Neural crest cell (in vitro differentiated cells): ENCODE data around the gene FAM227B. TPM values are rescaled to one million over a fixed set of nuclear protein-coding genes. Genes with fewer than 3 reads are reported as not detected.

Experiments
- DNase-seq: peaks from one replicate; pipeline ENCODE4 v3.0.0; 2021; ENCODE audit warnings: low read depth, mixed read lengths, low spot score
- H3K27ac Mint-ChIP-seq: one replicate; pipeline ENCODE4 v1.8.0; 2021; ENCODE audit warnings: mild to moderate bottlenecking, mixed read lengths; ENCODE audit not compliant: unreplicated experiment
- H3K27me3 Mint-ChIP-seq: 2 replicates; pipeline ENCODE4 v1.8.0; 2021; ENCODE audit warnings: low read depth, mild to moderate bottlenecking, mixed read lengths
- H3K36me3 Mint-ChIP-seq: 2 replicates; pipeline ENCODE4 v1.8.0; 2021; ENCODE audit warnings: low read depth, mild to moderate bottlenecking, mixed read lengths
- H3K4me1 Mint-ChIP-seq: 2 replicates; pipeline ENCODE4 v1.8.0; 2021; ENCODE audit warnings: mixed read lengths
- H3K4me3 Mint-ChIP-seq: one replicate; pipeline ENCODE4 v1.8.0; 2021; ENCODE audit warnings: mild to moderate bottlenecking, mixed read lengths
- H3K9me3 Mint-ChIP-seq: 2 replicates; pipeline ENCODE4 v1.8.0; 2021; ENCODE audit warnings: mixed read lengths
- total RNA-seq: library from RNA; stranded (reverse); gene quantifications from 2 replicates; pipeline ENCODE4 v1.2.1, GENCODE V29; 2021
- TF ChIP-seq, protein P1 (sequence below): fragments of 200-600 bp; sonication (generic); conservative IDR thresholded peaks from 2 replicates; pipeline ENCODE4 v1.5.0; 2021; ENCODE audit warnings: antibody characterized with exemption, mild to moderate bottlenecking

Gene FAM227B
- total RNA-seq, 1 donor from 2014 or later: 9.0 TPM

DNA sequence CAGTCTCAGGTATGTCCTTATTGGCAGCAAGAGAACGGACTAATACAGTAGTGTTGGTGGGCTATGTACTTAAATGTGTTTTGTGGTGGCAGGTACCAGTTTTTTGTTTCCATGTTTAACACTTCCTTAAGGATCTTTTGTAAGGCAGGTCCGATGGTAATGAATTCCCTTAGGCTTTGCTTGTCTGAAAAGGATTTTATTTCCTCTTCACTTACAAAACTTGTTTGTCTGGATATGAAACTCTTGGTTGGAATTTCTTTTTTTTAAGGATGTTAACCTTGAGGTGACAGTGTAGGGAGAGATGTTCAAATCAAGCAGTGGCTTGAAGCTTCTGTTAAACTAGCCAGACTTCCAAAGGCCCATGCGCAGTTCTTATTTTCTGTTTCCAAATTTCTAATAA is 319.8 kb downstream of the FAM227B start:
- H3K36me3 Mint-ChIP-seq: peaks cover 34% of the 10 kb centered on the region
- no peak for DNase-seq
- peaks cover 9% of the 10 kb centered on the region for H3K9me3 Mint-ChIP-seq
- TF ChIP-seq, protein P1, sequence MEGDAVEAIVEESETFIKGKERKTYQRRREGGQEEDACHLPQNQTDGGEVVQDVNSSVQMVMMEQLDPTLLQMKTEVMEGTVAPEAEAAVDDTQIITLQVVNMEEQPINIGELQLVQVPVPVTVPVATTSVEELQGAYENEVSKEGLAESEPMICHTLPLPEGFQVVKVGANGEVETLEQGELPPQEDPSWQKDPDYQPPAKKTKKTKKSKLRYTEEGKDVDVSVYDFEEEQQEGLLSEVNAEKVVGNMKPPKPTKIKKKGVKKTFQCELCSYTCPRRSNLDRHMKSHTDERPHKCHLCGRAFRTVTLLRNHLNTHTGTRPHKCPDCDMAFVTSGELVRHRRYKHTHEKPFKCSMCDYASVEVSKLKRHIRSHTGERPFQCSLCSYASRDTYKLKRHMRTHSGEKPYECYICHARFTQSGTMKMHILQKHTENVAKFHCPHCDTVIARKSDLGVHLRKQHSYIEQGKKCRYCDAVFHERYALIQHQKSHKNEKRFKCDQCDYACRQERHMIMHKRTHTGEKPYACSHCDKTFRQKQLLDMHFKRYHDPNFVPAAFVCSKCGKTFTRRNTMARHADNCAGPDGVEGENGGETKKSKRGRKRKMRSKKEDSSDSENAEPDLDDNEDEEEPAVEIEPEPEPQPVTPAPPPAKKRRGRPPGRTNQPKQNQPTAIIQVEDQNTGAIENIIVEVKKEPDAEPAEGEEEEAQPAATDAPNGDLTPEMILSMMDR: no peak
- H3K27ac Mint-ChIP-seq: no peak overlapping the region
- no peak overlapping the region for H3K4me3 Mint-ChIP-seq
- no peaks in the 10 kb centered on the region for H3K4me1 Mint-ChIP-seq
- H3K27me3 Mint-ChIP-seq: no peaks in the 10 kb centered on the region

DNA sequence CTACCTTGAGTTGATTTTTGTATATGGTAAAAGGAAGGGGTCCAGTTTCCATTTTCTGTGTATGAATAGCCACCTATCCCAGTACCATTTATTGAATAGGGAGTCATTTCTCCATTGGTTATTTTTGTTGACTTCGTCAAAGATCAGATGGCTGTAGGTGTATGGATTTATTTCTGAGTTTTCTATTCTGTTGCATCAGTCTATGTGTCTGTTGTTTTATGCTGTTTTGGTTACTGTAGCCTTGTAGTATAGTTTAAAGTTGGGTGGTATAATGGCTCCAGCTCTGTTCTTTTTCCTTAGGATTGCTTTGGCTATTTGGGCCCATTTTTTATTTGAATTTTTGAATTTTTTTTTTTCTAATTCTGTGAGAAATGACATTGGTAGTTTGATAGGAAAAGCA is 323.0 kb downstream of the FAM227B start:
- no peaks in the 10 kb centered on the region for H3K4me1 Mint-ChIP-seq
- DNase-seq: no peak
- no peak overlapping the region for H3K27ac Mint-ChIP-seq
- no peaks in the 10 kb centered on the region for H3K27me3 Mint-ChIP-seq
- no peak overlapping the region for H3K4me3 Mint-ChIP-seq
- TF ChIP-seq, protein P1: no peak
- H3K9me3 Mint-ChIP-seq: peaks cover 9% of the 10 kb centered on the region
- H3K36me3 Mint-ChIP-seq: peaks cover 29% of the 10 kb centered on the region

DNA sequence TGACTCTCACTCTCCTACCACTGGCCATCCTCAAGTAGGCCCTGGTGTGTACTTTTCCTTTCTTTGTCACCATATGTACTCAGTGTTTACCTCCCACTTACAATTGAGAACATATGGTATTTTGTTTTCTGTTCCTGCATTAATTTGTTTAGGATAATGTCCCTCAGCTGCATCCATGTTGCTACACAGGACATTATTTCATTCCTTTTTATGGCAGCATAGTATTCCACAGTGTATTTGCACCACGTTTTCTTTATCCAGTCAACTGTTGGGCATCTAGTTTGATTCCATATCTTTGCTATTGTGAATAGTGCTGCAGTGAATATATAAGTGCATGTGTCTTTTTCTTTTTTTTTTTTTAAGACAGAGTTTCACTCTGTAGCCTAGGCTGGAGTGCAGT is 324.4 kb downstream of the FAM227B start:
- DNase-seq: no peak
- H3K27ac Mint-ChIP-seq: no peak overlapping the region
- no peaks in the 10 kb centered on the region for H3K27me3 Mint-ChIP-seq
- peaks cover 3% of the 10 kb centered on the region for H3K4me1 Mint-ChIP-seq
- no peak overlapping the region for H3K4me3 Mint-ChIP-seq
- TF ChIP-seq, protein P1: no peak
- peaks cover 32% of the 10 kb centered on the region for H3K36me3 Mint-ChIP-seq
- H3K9me3 Mint-ChIP-seq: peaks cover 9% of the 10 kb centered on the region

DNA sequence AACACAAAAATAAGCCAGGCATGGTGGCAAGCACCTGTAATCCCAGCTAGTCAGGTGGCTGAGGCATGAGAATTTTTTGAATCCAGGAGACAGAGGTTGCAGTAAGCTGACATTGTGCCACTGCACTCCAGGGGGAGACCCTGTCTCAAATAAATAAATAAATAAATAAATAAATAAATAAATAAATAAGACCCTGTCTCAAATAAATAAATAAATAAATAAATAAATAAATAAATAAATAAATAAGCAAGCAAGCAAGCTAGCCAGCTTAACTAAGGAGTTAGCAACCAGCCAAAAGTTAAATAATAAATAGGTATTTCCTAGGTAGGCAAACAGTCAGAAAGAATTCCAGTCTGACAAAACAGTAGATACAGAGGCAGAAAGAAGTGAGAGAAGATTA is 326.7 kb downstream of the FAM227B start:
- TF ChIP-seq, protein P1: no peak
- Mint-ChIP-seq H3K27ac (no peak overlapping the region), H3K9me3 (peaks cover 5% of the 10 kb centered on the region), H3K4me1 (peaks cover 10% of the 10 kb centered on the region), H3K27me3 (no peaks in the 10 kb centered on the region), H3K36me3 (peaks cover 21% of the 10 kb centered on the region), H3K4me3 (no peak overlapping the region)
- DNase-seq: no peak

DNA sequence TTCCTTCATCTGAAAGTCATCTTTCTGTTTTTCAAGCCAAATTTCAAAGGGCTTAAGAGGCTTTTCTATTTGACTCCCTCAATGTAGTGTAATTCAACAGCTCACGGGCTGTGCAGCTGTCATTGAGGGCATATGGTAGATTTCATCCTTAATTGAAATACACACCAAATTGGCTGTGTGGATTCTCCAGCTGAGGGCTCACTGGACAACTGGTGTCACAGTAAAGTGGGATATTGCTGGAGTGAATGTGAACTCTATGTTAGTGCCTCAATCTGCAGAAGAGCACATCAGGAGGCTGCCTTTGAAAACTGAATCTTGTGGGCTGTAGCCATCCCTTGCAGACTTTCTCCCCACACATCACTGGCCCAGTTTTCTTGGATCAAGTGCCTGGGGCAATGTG is 330.4 kb downstream of the FAM227B start:
- Mint-ChIP-seq H3K27ac (no peak overlapping the region), H3K4me1 (peaks cover 10% of the 10 kb centered on the region), H3K27me3 (no peaks in the 10 kb centered on the region)

More for the DNA sequence above, 330.4 kb downstream of the FAM227B start:
- no peaks in the 10 kb centered on the region for H3K9me3 Mint-ChIP-seq
- DNase-seq: no peak
- TF ChIP-seq, protein P1: no peak
- H3K4me3 Mint-ChIP-seq: no peak overlapping the region
- H3K36me3 Mint-ChIP-seq: peaks cover 20% of the 10 kb centered on the region
